GM18861 (cell line): ENCODE data around the gene SLAMF9.

ENCODE experiments used
- ATAC-seq: cut with Tn5 transposase; IDR thresholded peaks from one replicate; pipeline ENCODE4 v1.9.1; 2021; ENCODE audit not compliant: unreplicated experiment

Gene SLAMF9

DNA sequence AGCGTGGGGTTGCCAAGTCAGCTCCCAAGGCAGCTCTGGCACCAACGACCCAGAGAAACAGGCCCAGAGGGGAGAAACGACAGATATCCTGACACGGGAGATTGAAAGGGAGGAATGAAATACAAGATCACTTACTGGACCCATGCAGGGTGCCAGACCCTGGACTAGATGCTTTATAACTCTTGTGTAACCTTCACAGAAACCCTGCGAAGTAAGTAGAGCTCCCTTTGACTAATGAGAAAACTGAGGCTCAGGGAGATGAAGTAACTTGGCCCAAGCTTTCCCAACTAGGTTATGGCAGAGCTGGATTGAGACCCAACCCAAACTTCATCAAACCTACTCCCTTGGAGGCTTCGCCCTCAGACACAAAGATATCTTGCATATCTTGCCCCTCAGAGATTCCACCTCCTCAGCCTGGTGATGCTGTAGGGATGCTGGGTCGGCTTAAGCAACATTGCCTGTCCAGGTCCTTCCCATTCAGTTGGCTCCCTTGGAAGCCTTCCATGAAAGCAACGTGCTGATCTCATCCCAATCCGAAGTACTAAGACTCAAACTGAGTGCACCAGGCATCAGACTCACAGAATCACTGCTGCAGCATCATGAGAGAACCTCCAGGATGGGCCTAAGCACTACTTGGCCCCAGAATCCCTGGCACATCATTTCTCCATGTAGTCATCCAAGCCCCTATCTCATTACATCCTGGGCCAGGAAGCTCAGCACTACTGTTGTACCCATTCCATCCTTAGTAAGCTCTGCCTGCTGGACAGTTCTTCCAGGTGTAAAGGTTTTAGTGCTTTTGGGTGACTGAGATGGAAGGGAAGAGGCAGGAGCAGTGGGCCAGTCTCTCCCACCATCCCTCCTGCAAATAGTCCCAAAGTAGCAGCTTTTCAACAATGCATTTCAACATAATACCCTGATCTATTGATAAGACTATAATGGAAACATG is 7.5 kb downstream of the SLAMF9 start:
- ATAC-seq = no peak

GRCh38 chr1:159945483-159946241 is 8.4 kb downstream of the SLAMF9 start, which contains the start of gene IGSF9:
TSS of gene IGSF9 (minus strand) at chr1:159945613. CDS start at chr1:159943454, 2,159 bp downstream.
- ATAC-seq = no peak

- no peak for ATAC-seq
Measured at GRCh38 chr1:159944623-159945455, 9.2 kb downstream of the SLAMF9 start.

- no peak for ATAC-seq
Measured at GRCh38 chr1:159943908-159944622, 10.0 kb downstream of the SLAMF9 start.

GRCh38 chr1:159943278-159943640 is 10.8 kb downstream of the SLAMF9 start:
- ATAC-seq = no peak

DNA sequence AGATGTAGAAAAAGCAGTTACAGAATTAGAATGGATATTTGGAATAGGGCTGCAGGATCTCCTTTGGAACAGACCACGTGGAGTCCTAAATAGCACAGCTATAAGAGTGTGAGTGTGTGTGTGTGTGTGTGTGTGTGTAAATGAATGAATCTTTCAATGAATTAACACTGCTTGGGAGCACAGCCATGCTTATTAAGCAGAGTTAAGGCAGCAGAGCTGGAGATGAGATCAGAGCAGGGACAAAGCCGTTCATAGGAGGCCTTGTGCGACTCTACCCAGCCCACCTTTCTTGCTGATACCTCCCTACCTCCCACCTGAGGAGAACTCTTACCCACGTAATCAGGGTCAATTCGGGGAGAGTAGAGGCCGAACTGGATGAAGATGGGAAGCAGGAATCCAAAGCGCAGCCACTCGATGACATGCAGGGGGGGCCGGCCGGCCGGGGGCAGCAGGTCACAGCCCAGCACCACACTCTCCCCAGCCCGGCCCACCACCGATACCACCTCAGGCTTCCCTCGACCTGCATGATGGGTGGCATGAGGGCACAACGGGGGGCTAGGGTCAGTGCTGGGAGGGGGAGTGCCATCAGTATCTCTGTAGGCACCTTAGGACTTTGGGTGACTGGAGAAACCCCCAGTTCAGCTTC is 11.3 kb downstream of the SLAMF9 start:
- no peak for ATAC-seq

DNA sequence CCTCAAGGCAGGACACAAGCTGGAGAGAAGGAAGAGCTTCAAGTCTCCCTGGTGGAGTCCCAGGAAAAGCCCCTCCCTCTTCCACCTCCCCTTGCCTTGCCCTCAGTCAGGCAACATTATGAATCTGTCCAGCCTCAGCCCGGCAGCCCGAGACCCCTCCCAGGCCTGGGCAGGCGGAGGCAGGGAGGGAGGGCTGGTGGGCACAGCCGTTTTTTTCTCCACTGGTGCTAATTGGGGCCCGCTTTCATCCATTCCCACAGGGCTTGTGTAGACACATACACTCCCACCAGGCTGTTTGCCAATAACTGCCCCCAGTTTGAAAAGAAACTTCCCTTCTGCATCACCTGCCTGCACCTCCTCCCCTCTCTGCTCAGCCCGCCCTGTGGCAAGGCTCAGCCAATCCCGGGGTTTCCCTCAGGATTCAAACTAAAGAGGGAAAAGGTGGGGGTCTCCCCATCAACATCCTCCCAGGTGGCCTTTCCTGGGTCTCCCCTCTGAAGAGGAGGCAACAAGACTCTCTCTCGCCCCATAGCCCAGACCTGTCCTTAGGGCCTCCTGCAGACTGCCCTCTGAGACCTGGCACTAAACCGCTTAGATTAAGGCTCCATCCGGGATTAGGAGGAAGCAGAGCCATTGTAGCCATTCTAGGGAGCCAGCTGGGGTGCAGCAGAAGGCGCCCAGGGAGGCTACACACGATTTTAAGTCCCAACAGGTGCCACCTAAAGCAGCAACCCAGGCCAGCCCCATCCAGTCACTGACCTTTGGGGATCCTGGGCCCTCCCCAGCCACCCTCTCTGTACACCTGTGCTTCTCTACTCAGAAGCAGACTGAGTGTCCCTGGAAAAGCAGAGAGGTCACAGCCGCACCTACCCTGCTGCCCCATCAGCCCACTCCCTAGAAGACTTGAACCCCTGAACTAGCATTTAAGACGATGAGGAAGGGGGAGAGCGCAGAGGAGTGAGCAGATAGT is 12.2 kb downstream of the SLAMF9 start:
- ATAC-seq = no peak

- no peak for ATAC-seq
Measured at GRCh38 chr1:159941141-159941540, 12.9 kb downstream of the SLAMF9 start.

GRCh38 chr1:159940006-159940620 is 13.9 kb downstream of the SLAMF9 start:
- ATAC-seq = no peak

GRCh38 chr1:159939678-159940002 is 14.4 kb downstream of the SLAMF9 start:
- no peak for ATAC-seq

GRCh38 chr1:159938905-159939677 is 14.9 kb downstream of the SLAMF9 start:
- ATAC-seq = no peak

GRCh38 chr1:159938211-159938852 is 15.7 kb downstream of the SLAMF9 start:
- no peak for ATAC-seq

GRCh38 chr1:159937054-159937750 is 16.8 kb downstream of the SLAMF9 start:
- ATAC-seq = no peak

DNA sequence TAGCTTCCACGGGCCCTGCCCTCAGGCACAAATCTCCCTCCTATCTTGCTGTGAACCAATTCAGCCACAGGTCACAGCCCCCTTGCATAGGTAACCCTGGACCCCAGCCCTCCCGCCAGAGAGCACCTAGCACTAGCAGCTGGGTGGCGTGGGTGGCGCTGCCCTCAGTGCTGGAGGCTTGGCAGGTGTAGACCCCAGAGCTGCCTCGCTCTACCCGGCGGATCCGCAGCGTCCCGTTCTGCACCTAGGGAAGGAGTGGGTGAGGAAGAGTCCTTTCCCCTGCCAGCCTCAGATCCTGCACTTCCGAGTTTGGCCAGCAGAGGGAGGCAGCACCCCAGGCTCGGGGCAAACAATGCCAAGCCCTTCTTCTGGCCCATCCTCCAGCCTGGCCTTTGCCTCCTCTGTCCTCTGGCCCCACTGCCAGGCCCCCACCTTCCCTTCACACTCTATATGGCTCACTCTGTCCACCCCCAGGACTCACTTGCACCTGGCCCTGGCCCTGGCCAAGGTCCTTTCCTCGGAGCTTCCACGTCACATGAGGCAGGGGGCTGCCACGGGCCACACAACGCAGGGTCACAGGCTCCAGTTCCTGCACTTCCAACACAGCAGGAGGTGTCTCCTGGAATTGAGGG is 17.6 kb downstream of the SLAMF9 start:
- no peak for ATAC-seq

GRCh38 chr1:159935719-159936272 is 18.2 kb downstream of the SLAMF9 start:
- ATAC-seq = no peak

DNA sequence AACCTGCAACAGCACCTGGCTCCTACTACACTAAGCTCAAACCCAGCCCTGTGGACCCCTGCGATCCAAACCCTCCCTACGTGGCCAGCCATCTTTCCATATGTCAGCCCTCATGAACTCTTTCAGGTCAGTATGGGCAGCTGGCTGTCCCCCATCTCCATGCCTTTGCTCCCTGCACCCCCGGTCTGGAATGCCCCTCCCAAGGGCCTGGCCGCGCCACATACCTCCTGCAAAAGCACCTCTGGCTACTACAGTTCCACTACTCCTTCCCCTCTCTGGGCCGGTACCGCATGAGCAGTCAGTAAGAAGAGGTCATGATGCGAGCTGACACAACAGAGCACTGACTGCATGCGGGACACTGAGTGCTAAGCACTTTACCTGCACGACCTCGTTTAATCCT is 18.7 kb downstream of the SLAMF9 start:
- ATAC-seq = no peak
